ENCODE results near the gene DNER.

DNER gene

DNA sequence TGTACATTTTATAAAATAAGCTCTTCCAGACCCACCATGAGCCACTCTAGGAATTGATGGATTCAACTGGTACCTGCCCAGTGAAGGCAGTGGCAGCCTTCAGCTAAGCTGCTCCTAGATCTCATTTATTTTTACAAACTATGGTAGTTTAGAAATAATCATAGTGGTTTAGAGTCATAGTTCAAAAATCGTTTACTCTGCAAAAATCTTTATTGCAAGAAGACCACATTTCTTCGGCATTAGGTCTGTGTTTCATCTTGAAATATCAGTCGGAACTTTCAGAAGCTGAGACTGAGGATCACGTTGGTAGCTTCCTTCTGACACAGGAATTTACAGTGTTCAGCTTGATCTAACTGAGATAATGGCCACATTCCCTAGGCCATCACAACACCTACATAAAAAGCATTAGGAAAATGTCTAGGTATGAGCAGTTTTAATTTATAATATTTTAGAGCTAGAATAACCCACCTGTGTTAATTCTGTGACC is 237.0 kb downstream of the DNER start:
- no peak for DNase-seq

DNA sequence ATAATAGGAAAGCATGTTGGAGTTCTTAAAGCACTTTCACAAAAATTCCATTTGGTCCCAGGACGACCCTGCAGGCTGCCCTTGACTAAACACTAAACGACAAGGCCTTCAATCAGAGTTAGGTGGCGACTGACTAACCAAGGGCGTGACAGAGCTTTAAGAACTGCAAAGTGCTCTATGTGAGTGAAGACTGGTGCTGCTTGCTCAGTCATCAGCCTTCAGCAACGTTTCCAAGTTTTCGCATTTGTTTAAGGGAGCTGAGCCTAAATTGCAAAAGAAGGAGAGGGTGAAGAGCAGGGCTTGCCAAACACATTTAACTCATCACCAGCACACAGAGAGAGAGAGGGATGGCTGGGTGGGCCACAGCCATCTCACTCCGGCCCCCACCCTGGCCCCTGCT is 238.6 kb downstream of the DNER start:
- no peak for DNase-seq

DNA sequence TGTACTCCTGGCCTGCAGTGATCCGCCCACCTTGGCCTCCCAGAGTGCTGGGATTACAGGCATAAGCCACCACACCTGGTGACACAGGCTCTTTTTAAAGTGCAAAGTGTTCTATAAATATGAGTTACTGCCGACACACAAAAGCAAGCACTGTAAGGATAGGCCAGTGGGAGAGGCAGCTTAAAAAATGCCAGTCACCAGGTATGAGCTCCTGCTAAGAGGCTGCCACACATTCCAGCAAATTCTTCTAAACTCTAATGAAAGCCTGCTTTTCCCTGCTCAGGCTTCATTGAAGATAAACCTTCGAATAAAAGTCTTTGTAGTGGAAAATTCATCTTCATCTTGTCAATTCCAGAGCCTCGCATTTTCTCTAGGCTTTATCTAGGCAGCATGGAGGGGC is 240.2 kb downstream of the DNER start:
- no peak for DNase-seq

DNA sequence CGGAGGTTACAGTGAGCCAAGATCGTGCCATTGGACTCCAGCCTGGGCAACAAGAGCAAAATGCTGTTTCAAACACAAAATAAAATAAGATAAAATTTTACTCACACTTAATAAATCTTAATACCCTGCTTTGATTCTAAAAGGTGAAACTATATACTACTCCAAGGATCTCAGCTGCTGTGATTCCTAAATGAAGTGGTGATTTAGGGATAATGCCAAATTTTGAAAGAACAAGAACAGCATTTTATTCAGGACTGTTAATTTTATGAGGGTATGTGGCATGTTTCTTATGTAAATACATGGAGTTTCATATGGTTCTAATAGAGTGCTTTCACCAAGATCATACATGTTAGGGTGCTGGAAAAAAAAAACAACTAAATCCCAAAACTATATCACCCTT is 243.6 kb downstream of the DNER start:
- DNase-seq = no peak

DNA sequence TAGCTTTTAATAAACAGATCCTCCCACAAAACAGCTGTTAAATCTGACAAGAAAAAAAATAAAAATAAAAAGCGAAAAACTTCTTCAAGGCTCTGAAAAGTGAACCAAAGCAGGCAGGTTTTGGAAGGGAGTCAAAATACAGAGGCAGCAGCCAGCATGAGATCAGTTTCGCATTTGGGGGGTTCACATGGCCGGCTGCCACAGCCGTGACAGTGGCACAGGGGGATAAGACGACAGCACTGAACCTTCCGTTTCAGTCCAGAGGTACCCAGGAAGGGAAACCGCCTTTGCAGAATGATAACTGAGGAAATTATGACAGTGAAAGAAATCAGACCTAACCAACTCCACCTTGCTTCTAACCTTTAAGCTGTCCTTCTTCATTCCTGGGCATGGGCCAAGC is 246.6 kb downstream of the DNER start:
- no peak for DNase-seq

DNA sequence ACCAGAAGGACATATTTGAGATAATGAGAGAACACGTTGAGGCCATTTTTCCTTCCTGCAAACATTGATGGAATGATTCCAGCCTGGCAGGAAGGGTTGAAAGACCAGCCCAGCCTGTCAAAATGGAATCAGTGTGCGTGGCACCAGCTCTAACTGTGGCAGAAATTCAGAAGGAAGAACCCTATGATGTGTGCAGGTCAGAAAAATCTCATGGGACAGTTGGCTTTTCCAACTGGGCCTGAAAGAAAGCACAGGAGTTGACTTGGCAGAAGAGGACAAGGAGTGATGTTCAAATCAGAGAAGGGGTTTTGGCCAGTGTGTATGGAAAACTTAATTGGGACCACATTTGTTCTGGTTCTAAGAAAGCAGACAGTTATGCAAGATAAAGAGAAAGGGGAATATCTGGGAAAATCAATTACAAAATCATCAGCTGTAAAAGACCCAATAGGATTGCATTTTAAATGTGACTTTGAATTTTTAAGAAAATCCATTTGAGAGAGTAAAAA is 250.5 kb downstream of the DNER start:
- no peak for DNase-seq

DNA sequence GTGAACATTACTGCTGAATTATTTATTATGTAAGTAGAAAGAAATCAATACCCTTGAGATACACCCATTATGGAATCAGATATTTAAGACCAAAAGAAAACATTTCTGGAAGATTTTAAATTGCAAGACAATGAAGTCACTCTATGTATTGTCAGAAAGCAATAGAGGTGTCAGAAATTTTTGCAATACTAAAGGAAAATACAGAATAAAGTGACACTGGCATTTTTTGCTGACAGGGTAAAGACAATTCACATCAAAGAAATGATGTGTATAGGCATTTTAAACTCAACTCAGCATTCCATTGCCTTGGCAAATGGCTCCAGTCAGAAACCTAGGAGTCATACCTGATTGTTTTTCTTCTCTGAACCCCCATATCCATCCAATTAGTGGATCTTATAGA is 252.2 kb downstream of the DNER start:
- DNase-seq = no peak

DNA sequence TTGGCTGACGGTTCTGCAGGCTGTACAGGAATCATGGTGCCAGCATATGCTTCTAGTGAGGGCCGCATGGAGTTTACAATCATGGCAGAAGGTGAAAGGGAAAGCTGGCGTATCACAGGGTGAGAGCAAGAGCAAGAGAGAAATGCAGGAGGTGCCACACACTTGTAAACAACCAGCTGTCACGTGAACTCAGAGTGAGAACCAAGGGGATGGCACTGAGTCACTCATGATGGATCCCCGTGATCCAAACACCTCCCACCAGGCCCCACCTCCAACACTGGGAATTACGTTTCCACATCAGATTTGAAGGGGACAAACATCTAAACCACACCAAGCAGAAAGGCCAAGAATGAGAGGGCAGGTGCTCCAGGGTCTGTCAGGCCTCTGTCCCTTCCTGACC is 258.3 kb downstream of the DNER start:
- DNase-seq = no peak

DNA sequence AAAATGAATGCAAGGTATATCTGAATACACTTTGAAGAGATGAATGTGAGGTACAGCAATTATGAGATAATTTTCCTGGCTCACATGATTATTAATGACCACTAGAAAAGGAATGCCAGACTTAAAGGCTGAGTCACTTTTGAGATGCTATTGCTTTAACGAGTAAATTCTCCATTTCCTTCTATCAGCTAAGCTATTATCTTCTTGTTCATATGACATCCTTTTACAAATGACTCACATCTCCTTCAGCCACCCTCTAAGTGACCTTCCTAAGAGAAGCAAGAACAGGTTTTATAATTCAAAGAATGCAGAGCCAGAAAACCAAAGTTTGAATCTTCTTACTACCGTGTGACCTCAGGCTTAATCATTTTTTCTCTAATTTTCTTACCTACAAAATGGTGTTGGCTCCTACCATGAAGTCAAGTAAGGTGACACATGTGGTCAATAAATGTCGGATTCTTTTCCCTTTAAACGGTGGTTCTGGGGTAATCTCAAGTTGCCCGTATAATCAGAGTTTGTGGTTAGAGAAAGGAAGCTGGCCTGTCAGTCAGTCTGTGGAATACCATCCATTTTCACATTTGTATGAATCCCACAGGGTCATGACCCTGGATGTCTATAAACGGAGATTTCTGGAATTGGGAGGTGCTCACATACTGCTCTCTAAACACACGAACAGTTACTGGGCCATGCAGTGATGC is 259.3 kb downstream of the DNER start:
- no peak for DNase-seq

DNA sequence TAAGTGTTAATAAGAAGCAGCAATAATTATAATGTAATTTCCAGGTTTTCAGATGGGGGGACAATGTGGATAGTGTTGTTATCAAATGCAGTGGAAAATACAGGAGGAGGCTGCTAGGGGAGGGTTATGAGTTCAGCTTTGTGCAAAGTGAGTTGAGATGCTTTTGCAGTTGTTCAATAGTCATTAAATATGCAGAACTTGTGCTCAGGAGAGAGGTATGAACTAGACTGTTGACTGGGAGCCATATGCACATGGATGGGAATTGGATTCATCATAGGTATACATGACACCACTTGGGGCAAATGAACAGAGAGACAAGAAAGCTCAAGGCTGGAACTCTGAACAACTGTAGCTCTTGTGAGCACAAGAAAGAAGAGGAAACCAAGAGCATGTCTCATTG is 261.1 kb downstream of the DNER start:
- DNase-seq = no peak

DNA sequence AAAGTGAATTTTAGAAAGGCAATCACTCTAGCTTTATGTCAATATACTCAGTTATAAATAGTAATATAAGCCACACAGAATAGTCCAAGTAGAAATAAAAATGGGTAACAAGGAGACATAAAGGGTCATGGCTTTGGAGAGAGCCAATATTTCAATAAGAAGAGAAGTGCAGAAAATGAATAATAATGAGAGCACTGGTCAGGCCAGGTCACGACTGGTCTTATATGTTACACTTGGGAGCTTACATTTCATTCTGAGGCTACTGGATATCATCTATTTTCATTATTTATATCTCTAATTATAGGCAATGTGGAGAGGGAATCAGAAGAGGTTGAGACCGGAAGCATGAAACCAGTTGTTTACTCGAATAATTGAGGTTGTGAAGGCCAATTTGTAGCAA is 262.5 kb downstream of the DNER start:
- DNase-seq = no peak

DNA sequence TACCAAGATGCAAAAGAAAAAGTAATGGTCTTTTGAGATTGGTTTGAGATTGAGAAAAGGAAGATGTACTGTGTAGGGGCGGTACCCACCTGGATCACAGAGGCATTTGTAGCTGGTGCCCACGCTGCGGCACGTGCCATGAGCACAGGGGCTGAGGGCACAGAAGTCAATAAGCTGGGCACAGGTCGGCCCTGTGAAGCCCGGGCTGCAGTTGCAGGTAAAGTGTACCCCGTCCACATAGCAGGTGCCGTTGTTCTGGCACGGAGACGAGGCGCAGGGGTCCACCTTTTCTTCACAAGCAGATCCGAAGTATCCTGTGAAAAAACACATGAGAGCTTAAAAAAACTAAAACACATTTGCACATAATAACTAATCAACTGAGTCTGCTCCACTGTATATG is 267.1 kb downstream of the DNER start:
- no peak for DNase-seq

DNA sequence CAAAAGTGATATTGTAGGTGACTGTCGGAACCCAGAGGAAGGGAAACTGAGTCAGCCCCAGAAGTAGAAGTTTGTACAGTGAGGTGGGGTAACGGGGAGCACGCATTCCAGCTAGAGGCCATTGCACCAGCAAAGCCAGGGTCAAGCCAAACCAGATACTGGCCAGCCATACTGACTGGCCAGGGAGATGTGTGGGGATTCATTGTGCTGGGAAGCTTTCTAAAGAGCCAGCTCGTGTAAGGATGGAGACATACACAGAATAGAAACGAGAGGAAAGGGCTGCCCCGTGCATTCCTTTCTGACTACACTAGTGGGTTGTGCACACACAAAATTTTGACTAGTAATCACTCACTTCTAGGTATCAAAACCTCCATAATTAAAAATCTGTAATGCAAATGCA is 268.0 kb downstream of the DNER start:
- DNase-seq = no peak

DNA sequence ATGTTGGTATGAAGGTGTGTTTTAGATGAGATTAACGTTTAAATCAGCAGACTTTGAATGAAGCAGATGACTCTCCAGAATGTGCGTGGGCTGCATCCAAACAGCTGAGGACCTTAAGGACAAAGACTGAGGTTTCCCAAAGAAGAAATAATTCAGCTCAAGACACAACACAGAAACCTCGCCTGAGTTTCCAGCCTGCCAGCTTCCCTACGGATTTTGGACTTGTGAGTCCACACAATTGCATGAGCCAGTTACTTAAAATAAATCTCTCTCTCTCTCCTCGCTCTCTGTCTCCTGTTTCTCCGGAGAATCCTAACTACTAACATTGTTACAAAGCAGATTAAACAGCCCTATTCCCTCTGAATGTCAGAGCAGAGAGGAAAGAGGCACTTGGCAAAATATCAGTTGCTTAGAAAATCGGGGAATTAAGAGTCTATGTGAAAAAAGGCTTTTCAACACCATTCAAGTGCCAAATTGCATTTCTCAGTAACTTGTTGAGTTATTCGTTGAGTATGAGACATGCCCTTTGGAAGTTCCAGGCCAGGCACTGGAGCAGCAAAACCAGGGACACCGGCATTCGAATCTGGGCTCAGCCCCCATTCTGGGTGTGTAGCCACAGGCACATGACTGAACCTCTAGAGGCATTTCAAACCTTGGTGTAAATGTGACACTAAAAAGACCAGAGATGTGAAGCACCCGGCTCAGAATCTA is 268.7 kb downstream of the DNER start:
- DNase-seq = no peak

DNA sequence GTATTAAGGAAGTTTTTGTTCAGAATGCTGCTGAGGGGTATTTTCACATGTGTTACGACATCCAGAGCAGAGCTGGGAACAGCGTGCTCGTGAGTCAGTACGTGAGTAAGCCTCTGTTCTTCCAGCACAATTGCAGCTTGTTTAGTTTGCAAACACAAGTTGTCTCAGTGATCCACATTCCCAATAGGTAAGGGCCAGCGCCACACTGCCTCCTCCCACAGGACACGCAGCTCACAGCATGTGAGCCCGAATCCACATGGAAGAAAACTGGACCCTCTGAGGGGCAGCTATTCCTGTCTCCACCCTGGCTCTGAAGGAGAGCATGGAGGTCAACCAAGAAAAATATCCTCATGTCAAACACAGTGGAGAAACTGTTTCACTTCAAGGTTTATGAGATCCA is 269.3 kb downstream of the DNER start:
- DNase-seq = no peak

DNA sequence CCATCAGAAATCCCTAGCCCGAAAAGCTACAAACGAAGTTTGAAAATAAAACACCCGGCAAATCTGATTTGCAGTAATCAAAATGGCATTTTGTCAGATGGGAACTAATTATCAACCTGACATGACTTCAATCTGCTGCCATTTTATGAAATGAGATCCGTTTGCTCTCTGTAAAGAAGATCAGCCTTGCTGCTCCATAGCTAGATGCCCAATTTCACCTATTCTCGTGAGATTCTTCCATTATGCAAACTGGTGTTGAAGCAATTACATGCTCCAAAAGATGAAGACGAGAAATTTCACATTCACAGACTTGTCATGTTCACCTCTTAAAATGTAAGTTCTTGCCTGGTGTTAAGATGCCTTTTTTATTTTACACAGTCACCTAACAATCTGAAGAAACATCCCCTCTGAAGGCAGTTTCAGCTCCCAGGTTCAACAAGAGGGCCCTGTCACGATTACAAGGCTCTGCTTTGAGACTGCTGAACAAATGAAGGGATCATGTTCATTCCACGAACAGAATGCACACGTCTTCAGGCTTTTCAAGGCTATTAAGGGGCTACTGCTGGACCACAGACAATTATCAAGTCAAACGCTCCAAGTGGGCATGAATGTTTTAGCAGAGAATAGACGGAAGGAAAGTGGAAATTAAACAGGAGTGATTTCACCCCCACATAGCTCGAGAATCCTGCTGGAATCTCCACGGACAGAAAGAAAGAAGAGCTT is 270.6 kb downstream of the DNER start:
- DNase-seq = no peak

DNA sequence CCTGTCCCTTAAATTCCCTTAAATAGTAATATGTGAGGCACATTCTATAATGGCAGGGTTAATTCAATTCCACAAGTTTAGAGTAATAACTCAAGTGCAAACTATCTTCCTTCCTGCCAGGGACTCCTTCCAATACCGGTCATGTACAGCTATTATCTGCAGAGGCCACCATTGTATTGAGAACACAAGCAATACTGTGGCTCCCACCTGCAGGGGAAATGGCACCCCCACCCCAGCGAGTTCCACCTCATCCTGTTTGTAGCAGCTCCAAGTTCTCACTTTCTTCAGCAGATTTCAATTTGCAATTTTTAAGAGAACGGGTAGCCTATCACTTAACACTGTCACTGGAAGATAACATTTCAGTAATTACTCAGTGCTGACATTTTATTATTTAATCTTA is 271.2 kb downstream of the DNER start:
- no peak for DNase-seq

DNA sequence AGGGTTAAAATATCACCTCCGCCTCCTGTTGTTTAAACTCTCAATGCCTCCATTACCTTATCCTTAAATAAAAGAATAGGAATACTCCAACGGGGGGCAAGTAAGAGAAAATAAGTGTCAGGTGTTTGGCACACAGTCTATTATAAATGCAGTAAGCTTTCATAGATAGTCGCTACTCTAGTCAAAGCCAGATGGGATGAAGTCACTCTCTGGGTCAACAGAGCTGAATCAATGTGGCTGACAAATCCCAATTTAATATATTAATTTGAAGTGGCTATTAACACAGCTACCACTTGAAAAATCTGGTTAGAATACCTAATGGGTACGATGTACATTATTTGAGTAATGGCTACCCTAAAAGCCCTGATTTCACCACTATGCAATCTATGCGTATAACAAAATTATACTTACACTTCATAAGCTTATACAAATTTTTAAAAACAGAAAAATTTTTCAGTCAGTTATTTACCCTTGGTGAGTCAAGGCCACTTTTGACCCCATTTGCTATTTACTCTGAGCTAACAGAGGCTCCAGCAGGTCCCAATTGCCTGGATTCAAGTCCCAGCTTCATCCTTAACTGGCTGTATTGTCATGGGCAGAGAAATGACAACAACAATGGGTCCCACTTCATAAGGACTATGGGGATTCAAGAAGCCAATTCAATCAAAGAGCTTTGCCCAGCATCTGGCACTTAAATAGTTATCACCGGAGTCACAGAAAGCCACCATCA is 275.8 kb downstream of the DNER start:
- DNase-seq = no peak

DNA sequence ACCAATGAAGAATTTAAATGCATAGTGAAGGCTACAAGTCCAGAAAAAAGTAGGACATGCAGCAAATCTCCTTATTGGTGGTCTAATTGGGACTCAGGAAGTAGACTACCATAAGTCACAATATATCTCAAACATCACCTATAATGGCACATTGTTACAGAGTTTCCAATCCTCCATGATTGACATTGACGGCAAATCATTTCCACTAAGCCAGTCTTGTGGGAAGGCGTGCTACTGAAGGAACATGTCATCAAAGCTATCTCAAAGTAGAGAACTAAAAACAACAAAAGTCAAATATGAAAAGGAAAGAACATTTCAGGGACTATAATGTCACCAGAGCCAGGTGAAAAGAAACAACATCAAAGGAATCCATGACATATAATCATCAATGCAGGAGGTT is 276.9 kb downstream of the DNER start:
- DNase-seq = no peak

DNA sequence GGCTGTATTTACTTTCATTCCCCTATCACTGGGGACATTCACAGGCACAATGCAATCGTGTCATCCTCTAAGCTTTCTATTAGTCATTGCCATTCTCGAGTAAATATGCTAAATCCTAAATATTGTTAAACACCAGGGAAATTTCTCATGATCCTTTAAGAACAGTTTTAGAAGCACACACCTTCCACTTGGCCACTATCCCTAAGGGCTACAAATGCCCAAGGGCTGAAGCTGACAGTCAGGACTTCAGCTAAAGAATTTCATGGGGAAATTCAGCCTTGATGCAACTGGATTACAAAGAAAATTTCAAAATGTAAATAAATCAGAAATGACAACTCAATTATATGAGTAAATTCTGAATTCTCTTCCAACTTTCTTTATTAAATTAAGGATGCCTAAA is 280.2 kb downstream of the DNER start:
- no peak for DNase-seq

DNA sequence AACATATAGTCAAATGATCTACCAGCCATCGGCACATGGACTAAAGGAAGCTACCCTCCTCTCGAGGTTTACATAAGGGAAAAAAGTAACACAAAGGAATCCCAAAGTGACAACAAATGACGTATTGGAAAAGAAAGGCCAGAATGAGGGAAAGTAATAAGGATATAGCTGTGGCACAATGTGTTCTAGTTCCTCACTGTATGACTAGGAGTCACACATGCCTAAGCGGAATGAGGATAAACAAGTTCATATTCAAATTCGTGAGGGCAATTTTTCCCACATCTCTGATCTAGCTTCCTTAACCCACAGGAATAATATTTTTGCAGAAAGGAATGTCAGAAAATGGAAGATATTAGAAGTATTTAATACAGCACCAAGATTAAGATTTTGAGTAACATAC is 281.0 kb downstream of the DNER start:
- DNase-seq = no peak

DNA sequence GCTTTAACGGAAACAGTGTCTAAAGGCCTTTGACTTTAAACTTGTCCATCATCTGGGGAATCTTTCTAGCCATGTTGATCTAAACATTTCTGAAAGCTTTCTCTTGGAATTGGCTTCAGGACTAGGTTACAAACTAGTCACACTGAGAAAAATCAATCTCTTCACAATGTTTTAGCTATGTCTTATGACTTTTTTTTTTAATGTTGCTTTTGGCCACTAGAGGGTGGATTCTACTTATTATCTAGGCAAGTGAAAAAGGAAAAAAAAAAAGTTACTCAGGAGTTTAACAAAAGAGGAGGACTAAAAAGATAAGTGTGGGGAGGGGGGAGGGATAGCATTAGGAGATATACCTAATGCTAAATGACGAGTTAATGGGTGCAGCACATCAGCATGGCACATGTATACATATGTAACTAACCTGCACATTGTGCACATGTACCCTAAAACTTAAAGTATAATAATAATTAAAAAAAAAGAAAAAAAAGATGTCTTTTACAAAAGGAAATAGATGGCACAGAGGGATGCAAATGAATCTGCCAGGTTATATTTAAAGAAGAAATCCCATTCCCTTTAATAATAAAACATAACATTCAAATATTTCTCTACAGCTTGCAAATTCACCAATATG is 282.9 kb downstream of the DNER start:
- DNase-seq = peak; percentile 50

DNA sequence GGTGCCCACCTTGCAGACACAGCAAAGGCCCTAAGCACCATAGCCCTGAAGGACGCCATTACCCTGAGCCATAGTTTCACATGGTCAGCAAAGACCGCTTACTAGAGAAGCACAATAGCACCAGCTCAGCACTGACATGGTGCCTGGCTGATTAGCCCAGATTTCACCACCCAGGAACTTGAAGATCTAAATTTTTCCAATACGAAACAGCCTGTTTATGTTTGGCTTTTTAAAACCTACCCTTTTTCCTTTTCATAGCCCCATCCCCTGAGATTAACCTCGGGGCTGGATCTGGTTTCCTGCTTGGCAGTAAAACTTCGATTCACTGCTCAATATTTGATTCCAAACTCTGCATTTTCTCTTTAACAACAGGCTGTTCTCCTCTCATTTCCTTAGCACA is 284.8 kb downstream of the DNER start:
- no peak for DNase-seq

All from NCI-H1048 (cell line).